Measurements from ENCODE around the gene ALPG. TPM values are rescaled to one million over a fixed set of nuclear protein-coding genes. Genes with fewer than 3 reads are reported as not detected.
"Not testable (repeated sequence)": the region's sequence is repeated elsewhere in the genome, so short reads cannot be mapped to it uniquely, and the experiment has no call there.

The ALPG gene
- total and polyA plus RNA-seq, 9 of the 15 experiments (the other 6 are each of a cell fraction or from before 2014, with no cell fraction given): not detected

- H3K79me2 ChIP-seq (ENCODE audit: control insufficient read depth, insufficient read depth, low read length); H3K4me3 ChIP-seq; BruUV-seq (replicated peaks); H2AFZ ChIP-seq (ENCODE audit: low read depth, low read length); H3K9me3 ChIP-seq (replicated peaks; ENCODE audit: control insufficient read depth, insufficient read depth, low read depth, low read length); FAIRE-seq; ATAC-seq; intact Hi-C loops (cut with micrococcal nuclease); in situ Hi-C loops (cut with MboI); H3K9me1 ChIP-seq (ENCODE audit: control insufficient read depth, insufficient read depth, low read length); H3K4me1 ChIP-seq (replicated peaks in 1 of 2; ENCODE audit: control insufficient read depth in 2 of 2, insufficient read depth in 2 of 2, low read length in 2 of 2); POLR2A ChIA-PET; DNase-seq (ENCODE audit: extremely low read depth in 1 of 4, low spot score in 3 of 4); H3K27ac ChIP-seq (ENCODE audit: extremely low read depth, low read depth, low read length); H3K9ac ChIP-seq (ENCODE audit: insufficient read depth in 1 of 2, low read depth in 2 of 2, low read length in 2 of 2); H4K20me1 ChIP-seq (replicated peaks; ENCODE audit: control insufficient read depth, insufficient read depth, low read length); H3K4me2 ChIP-seq (ENCODE audit: insufficient read depth, low read length); H3K36me3 ChIP-seq (ENCODE audit: control insufficient read depth, insufficient read depth, low read length); H3K27me3 ChIP-seq (ENCODE audit: control insufficient read depth in 2 of 2, insufficient read depth in 2 of 2, low read length in 2 of 2); CTCF ChIA-PET (ENCODE audit: low intra/inter-chr PET ratio): not testable (repeated sequence)
- WGBS (ENCODE audit: insufficient coverage, low coverage, missing lambda C conversion rate): 0% methylated on average over 2 of the region's 10 CpGs
These were observed 1.6 kb downstream of the ALPG start for GRCh38 chr2:232408269-232408668.

- in situ Hi-C loops (cut with MboI); CTCF ChIA-PET (ENCODE audit: low intra/inter-chr PET ratio); H3K36me3 ChIP-seq (ENCODE audit: control insufficient read depth, insufficient read depth, low read length); H2AFZ ChIP-seq (ENCODE audit: low read depth, low read length); ATAC-seq; FAIRE-seq; BruUV-seq (replicated peaks); H3K9ac ChIP-seq (ENCODE audit: insufficient read depth in 1 of 2, low read depth in 2 of 2, low read length in 2 of 2); H3K4me1 ChIP-seq (replicated peaks in 1 of 2; ENCODE audit: control insufficient read depth in 2 of 2, insufficient read depth in 2 of 2, low read length in 2 of 2); H3K79me2 ChIP-seq (ENCODE audit: control insufficient read depth, insufficient read depth, low read length); H3K27ac ChIP-seq (ENCODE audit: extremely low read depth, low read depth, low read length); POLR2A ChIA-PET; DNase-seq (ENCODE audit: extremely low read depth in 1 of 4, low spot score in 3 of 4); H3K4me3 ChIP-seq; H3K27me3 ChIP-seq (ENCODE audit: control insufficient read depth in 2 of 2, insufficient read depth in 2 of 2, low read length in 2 of 2); H3K9me1 ChIP-seq (ENCODE audit: control insufficient read depth, insufficient read depth, low read length); H4K20me1 ChIP-seq (replicated peaks; ENCODE audit: control insufficient read depth, insufficient read depth, low read length); intact Hi-C loops (cut with micrococcal nuclease); H3K9me3 ChIP-seq (replicated peaks; ENCODE audit: control insufficient read depth, insufficient read depth, low read depth, low read length); H3K4me2 ChIP-seq (ENCODE audit: insufficient read depth, low read length): not testable (repeated sequence)
- WGBS (ENCODE audit: insufficient coverage, low coverage, missing lambda C conversion rate): 0% methylated on average over 3 of the region's 40 CpGs
These were observed 3.0 kb downstream of the ALPG start for GRCh38 chr2:232409617-232410016.
